Measurements from ENCODE around the gene RNF181. TPM values are rescaled to one million over a fixed set of nuclear protein-coding genes. Genes with fewer than 3 reads are reported as not detected.

Gene RNF181
- polyA plus RNA-seq, 2 of the 4 experiments (the other 2 are of a cell fraction), result 189 to 287 TPM

DNA sequence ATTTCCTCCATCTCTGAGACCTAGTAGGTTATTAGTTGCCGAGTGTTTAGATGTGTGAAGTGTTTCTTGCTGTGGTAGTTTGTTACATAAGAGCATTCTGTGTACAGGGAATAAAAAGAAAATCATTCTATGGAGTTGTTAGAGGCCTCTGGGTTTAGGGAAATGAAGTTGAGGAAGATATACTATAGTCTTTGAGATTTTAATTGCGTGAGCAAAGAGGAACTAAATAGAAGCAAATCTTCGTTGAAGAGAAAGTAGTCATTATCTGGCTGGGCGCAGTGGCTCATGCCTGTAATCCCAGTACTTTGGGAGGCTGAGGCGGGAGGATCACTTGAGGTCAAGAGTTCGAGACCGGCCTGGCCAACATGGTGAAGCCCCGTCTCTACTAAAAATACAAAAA, 39.5 kb downstream of the RNF181 start (continued):
- TF ChIP-seq FOSL2 (IDR thresholded peaks at IDR 0.05) (no peak), FOSL2 (CRISPR knock-in tag; IDR thresholded peaks at IDR 0.05) (no peak), POLR2AphosphoS2 (conservative IDR thresholded peaks at IDR 0.05; ENCODE audit: low read length) (no peak), CHD4 (IDR thresholded peaks at IDR 0.05; ENCODE audit: borderline replicate concordance) (no peak)

- no peak overlapping the region for H3K4me2 ChIP-seq
- ATAC-seq (no peak), FAIRE-seq (no peak), DNase-seq (ENCODE audit: low read depth in 1 of 2, low spot score in 1 of 2) (no peak)
- WGBS (ENCODE audit: missing lambda C conversion rate), result 37% methylated on average over 4 of the region's 4 CpGs
- peaks cover 3% of the 10 kb centered on the region; the same call in 1 of the 3 replicates for H3K4me1 ChIP-seq
- ChIA-PET CTCF (interaction anchor here (0.8 to 12.2 kb wide), 11 partner anchors 12 to 254 kb away, joined by 3 to 241 read pairs (median 23); partner anchors contain the start of genes C2orf68, ST3GAL5 and USP39), POLR2A (no interaction called here)
- no peak overlapping the region for H3K27ac ChIP-seq
- no peak overlapping the region for H3K4me3 ChIP-seq
- TF ChIP-seq ATOH8 (CRISPR knock-in tag; IDR thresholded peaks at IDR 0.05; ENCODE audit: low read depth), result no peak
- TF ChIP-seq CBX2 (IDR thresholded peaks at IDR 0.05; ENCODE audit: borderline replicate concordance, low read depth), result no peak
- TF ChIP-seq POLR2A (IDR thresholded peaks at IDR 0.05; ENCODE audit: low read length), result no peak
- no peak for TF ChIP-seq SMC3 (IDR thresholded peaks at IDR 0.05)
- no peak for TF ChIP-seq MYC (IDR thresholded peaks at IDR 0.05; ENCODE audit: borderline replicate concordance, low read length)
- TF ChIP-seq FOSB (CRISPR knock-in tag; IDR thresholded peaks at IDR 0.05), result no peak
- no peak for TF ChIP-seq MAZ (IDR thresholded peaks at IDR 0.05; ENCODE audit: borderline replicate concordance, low read depth, low read length)
- TF ChIP-seq, protein P1, sequence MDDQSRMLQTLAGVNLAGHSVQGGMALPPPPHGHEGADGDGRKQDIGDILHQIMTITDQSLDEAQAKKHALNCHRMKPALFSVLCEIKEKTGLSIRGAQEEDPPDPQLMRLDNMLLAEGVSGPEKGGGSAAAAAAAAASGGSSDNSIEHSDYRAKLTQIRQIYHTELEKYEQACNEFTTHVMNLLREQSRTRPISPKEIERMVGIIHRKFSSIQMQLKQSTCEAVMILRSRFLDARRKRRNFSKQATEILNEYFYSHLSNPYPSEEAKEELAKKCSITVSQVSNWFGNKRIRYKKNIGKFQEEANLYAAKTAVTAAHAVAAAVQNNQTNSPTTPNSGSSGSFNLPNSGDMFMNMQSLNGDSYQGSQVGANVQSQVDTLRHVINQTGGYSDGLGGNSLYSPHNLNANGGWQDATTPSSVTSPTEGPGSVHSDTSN (IDR thresholded peaks at IDR 0.05), result no peak
- TF ChIP-seq ZC3H11A (IDR thresholded peaks at IDR 0.05), result no peak
- TF ChIP-seq CHD4 (IDR thresholded peaks at IDR 0.05; ENCODE audit: borderline replicate concordance), result no peak
- TF ChIP-seq BHLHE40 (IDR thresholded peaks at IDR 0.05; ENCODE audit: low read depth, low read length), result no peak
- H3K9me3 ChIP-seq, result no peaks in the 10 kb centered on the region
These were observed 40.1 kb downstream of the RNF181 start for GRCh38 chr2:85635636-85636035.

GRCh38 chr2:85642725-85643124, 47.2 kb downstream of the RNF181 start:
- WGBS (ENCODE audit: missing lambda C conversion rate), result 89% methylated on average over 3 of the region's 3 CpGs
- ChIA-PET POLR2A (no interaction called here), CTCF (interaction anchor here (0.7 to 2.0 kb wide), 6 partner anchors 15 to 438 kb away, joined by 3 to 9 read pairs (median 4); no protein-coding TSS in a partner anchor)
- Histone ChIP-seq H3K4me2 (no peak overlapping the region), H3K4me1 (peaks cover 1% of the 10 kb centered on the region; the same call in 1 of the 3 replicates), H3K9me3 (no peaks in the 10 kb centered on the region), H3K4me3 (no peak overlapping the region), H3K27ac (no peak overlapping the region)
- FAIRE-seq (no peak), DNase-seq (ENCODE audit: low read depth in 1 of 2, low spot score in 1 of 2) (no peak), ATAC-seq (no peak)
- TF ChIP-seq JUNB (IDR thresholded peaks at IDR 0.05) (no peak), HMGXB4 (CRISPR knock-in tag; IDR thresholded peaks at IDR 0.05; ENCODE audit: borderline replicate concordance) (no peak), CHD4 (IDR thresholded peaks at IDR 0.05; ENCODE audit: borderline replicate concordance) (no peak), CTCF (IDR thresholded peaks at IDR 0.05) (no peak), RCOR1 (IDR thresholded peaks at IDR 0.05; ENCODE audit: low read depth, low read length) (no peak), HOXB13 (CRISPR knock-in tag; IDR thresholded peaks at IDR 0.05; ENCODE audit: low read depth) (no peak), EHF (CRISPR knock-in tag; IDR thresholded peaks at IDR 0.05) (no peak), REST (IDR thresholded peaks at IDR 0.05) (no peak), CEBPB (IDR thresholded peaks at IDR 0.05) (no peak), RFX5 (IDR thresholded peaks at IDR 0.05) (no peak), HOXA7 (CRISPR knock-in tag; IDR thresholded peaks at IDR 0.05) (no peak), TFCP2L1 (CRISPR knock-in tag; IDR thresholded peaks at IDR 0.05) (no peak), ATOH8 (CRISPR knock-in tag; IDR thresholded peaks at IDR 0.05; ENCODE audit: low read depth) (no peak), MAZ (IDR thresholded peaks at IDR 0.05; ENCODE audit: borderline replicate concordance, low read depth, low read length) (no peak)
- TF ChIP-seq, protein P2, sequence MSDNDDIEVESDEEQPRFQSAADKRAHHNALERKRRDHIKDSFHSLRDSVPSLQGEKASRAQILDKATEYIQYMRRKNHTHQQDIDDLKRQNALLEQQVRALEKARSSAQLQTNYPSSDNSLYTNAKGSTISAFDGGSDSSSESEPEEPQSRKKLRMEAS (IDR thresholded peaks at IDR 0.05), result no peak
